ENCODE results near the gene NMNAT1.
"Not testable (repeated sequence)": the region's sequence is repeated elsewhere in the genome, so short reads cannot be mapped to it uniquely, and the experiment has no call there.

Gene NMNAT1

GRCh38 chr1:9922342-9922741 is 20.9 kb upstream of the NMNAT1 start:
- no peak for DNase-seq

DNA sequence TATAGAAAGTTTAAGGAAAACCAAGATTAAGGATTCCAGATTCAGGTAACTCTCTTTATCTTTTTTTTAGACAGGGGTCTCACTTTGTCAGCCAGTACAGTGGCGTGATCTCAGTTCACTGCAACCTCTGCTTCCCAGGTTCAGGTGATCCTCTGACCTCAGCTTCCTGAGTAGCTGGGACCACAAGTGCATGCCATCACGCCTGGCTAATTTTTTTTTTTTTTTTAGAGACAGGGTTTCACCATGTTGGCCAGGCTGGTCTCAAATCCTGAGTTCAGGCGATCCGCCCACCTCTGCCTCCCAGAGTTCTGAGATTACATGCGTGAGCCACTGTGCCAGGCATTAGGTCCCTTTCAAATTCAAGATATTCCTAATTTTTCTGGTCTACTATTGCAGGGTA is 16.0 kb upstream of the NMNAT1 start:
- no peak for DNase-seq

- DNase-seq = no peak
Measured at GRCh38 chr1:9929431-9930385, 13.6 kb upstream of the NMNAT1 start.

DNA sequence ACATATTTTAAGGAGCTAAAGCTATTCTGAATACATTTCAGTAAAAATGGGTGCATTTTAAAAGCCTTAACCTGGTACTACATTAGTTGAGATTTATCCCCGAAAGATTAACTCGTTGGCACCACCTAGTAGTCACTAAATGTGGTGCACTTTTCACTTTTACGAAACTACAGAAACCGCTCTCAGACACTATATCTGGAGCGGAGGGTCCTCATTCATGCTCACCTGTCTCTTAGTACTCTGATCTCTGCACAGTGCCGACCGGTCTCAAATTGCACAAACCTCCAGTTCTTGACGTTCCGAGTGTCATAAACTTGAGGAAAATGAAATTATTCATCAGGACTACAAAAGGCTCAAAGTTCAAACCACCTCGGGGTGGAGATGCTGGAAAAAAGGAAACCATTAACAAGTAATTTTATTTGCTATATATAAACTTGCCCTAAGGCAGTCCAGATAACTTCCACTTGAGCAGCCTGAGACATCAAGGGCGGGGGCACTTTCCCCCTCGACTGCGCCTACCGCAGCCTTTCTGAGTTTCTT is 806 bp upstream of the NMNAT1 start:
- no peak for DNase-seq

GRCh38 chr1:9946315-9946714 is 3.0 kb downstream of the NMNAT1 start:
- no peak for DNase-seq

DNA sequence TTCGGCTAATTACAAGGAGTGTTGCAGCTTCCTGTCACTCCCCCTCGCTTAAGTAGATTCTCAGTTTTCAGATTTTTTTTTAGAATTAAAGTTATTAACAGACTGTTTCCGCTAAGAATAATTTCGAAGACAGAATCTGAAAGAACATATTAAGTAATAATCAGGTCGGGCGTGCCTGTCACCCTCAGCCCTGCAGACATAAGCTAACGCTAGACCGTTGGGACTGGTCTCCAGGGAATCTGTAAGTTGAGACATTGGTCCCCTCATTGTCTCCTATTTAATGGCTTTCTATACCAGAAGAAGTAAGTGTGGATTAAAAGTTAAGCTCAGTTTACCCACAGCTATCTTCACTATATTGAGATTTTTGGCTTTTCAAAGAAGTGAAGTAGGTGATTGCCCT is 14.5 kb downstream of the NMNAT1 start:
- no peak for DNase-seq

GRCh38 chr1:9960011-9960410 is 16.7 kb downstream of the NMNAT1 start:
- DNase-seq = no peak

DNA sequence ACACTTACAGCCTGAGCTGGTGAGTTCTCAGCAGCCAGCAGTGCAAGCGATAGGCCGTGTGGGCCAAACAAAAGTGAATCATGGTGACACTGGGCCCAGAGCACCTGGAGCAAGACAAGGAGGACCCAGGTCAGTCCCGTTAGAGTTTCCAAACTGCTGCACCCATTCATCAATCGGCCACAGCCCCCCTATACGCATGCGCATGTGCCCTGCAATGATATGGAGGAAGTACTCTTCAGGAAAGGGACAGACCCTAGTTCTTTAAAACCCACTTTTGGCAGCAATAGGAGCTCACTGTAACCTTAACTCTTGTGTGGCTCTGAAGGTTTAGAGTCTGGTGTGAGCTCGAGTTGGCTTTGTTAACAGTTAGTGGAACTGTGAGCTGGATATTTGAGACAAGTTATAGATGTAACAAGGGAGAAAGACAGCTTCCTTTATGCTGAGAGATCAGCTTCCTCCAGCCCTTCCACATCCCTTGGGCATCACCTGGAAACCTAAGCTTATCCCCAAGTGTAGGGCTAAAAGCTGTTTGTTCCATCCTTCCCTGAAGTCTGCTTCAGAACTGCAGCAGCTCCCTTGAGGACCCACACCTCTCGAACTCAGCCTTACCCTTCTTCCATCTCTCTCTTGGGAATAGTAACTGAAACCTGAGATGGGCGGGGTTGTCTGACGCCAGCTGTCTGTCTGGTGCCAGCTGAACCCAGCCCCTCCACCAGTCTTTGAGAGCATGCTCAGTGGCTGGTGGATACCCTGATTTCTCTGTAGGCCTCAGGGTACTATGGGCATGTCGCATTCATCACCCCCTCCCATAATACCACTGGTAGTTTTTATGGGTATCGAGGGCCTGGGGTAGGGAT is 17.7 kb downstream of the NMNAT1 start:
- peak; percentile 90 for DNase-seq

DNA sequence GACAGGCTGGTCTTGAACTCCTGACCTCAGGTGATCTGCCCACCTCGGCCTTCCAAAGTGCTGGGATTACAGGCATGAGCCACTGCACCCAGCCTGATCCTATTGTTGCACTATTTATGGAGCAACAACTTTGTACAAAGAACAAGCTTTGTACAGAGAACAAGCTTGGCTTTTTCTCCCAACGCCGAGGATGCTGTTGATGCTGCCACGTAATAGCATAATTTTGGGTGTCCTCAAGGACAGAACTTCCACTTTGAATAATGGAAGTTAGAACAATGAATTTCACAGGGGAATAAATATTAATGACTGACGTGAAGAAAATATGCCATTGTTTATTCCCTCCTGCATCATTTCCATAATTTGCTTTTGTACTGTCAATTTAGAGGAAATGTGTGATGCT is 41.0 kb downstream of the NMNAT1 start:
- DNase-seq = no peak

- DNase-seq = no peak
Measured at GRCh38 chr1:9985001-9985400, 41.7 kb downstream of the NMNAT1 start.

DNA sequence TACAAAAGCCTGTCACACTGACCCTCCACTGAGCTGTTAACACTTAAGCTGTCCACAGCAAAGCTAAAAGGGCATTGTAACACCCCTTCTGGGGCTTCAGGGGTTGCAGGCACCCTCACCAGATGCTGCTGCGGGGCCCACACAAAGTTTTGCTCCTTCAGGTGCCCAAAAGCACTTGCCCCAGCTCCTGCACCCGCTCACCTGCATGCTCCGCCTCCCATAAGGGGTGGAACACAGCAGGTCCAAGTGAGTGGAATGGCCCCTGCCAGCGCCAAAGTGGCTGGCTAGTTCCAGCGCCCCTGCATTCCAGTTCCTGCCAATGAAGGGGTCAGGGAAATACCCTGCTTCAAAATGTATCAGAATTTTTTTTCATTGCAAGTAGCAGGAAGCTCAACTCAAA is 46.5 kb downstream of the NMNAT1 start:
- no peak for DNase-seq

- DNase-seq = no peak
Measured at GRCh38 chr1:9990944-9991343, 47.7 kb downstream of the NMNAT1 start.

GRCh38 chr1:9992910-9993309 is 49.6 kb downstream of the NMNAT1 start:
- DNase-seq = no peak

DNA sequence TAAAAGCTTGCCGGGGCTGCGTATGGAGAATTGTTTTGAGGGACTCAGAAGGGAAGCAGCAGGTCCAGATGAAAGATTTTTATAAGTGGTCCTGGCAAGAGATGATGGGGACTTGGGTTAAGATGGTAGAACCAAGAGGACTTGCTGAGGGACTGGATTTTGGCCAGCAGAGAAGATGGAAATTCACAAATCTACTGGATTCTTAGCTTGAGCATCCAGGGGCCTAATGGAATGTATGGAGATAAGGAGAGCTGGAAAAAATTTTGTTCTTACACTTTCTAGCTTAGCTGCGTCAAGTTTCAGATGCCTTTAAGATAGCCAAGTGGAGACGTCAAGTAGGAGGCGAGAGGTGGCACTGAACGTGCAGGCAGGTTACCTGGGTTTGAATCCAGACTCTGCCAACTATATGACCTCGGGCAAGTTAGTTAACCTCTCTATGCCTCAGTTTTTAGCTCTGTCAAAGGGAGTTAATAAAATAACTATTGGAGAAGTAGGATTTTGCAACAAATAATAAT is 50.3 kb downstream of the NMNAT1 start:
- no peak for DNase-seq

GRCh38 chr1:9996624-9997582 is 53.6 kb downstream of the NMNAT1 start, which contains the start of gene RBP7:
Gene RBP7 (plus strand): TSS chr1:9997228. CDS start chr1:9997259, 31 bp downstream.
- no peak for DNase-seq

DNA sequence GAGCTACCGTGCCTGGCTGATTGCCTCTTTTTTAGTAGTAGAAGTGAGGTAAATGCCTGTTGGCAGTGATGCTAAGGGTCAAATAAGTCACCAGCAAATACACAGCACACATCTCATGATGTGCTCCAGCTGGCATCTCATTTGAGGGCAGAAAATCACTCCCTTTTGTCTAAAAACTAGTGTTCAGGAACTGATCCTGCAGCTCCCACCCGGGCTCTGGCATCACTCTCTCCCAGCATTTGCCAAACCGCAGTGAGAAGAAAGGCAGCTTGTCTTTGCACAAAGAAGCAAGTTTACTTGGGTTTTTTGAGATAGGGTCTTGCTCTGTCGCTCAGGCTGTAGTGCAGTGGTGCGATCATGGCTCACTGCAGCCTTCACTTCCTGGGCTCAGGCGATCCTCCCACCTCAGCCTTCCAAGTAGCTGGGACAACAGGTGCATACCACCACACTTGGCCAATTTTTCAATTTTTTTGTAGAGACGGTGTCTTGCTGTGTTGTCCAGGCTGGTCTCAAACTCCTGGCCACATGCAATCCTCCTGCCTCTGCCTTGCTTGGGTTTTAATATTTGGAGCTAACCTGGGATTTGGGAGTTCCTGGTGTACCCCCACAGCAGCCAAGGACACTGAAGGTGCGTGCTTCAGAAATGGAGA is 57.9 kb downstream of the NMNAT1 start:
- no peak for DNase-seq

GRCh38 chr1:10005248-10005647 is 62.0 kb downstream of the NMNAT1 start:
- DNase-seq = not testable (repeated sequence)

DNA sequence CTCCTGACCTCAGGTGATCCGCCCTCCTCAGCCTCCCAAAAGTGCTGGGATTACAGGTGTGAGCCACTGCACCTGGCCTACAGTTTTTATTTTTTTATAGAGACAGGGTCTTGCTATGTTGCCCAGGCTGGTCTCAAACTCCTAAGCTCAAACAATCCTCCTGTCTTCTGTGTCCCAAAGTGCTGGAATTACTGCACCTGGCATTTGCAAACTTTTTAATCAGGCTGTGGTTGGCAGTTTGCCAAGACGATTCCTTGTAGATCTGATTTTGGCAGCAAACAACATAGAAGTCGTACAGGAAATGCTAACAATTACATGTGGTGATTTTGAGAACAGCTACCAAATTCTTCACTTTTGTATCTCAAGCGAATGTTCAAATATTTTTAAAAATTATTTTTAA is 63.9 kb downstream of the NMNAT1 start:
- DNase-seq = no peak

DNA sequence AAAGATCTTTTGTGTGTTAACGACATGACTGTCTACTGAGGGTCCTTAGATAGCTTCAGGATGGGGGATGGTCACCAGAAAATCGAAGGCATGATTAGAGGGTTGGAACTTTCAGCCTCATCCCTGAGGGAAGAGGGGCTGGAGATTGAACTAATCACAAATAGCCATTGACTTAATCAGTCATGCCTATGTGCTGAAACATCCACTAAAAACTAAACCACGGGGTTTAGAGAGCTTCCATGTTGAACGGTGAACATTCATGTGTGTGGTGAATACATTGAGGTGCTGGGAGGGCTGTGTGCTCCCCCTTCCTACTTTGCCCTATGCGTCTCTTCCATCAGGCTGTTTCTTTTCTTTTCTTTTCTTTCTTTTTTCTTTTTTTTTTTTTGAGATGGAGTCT is 70.7 kb downstream of the NMNAT1 start:
- DNase-seq = no peak

DNA sequence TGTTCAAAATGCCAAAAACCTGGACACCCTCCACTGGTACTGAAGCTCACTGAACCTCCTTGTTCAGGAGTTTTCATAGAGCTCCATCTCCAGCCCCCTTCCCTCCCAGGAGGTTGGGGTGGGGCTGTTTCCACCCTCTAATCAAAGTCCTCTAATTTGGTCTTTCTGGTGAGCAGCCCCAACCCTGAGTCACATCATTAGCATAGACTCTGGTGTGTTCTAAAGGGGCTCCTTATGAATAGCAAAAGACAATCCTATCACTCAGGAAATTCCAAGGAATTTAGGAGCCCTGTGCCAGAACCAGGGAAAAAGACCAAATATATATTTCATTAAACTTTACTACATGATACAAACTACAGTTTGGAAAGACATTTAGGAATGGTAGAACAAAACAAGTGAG is 76.3 kb downstream of the NMNAT1 start:
- no peak for DNase-seq

GRCh38 chr1:10020086-10020485 is 76.8 kb downstream of the NMNAT1 start:
- DNase-seq = no peak

- DNase-seq = not testable (repeated sequence)
Measured at GRCh38 chr1:10020678-10021077, 77.4 kb downstream of the NMNAT1 start.

Data from NCI-H187 treated with DMSO at 0.1 percent for 48 hours (cell line).